Endothelial cell of hepatic sinusoid (primary cell): ENCODE results near the gene BBS7.

Experiments used
- in situ Hi-C: cut with HindIII; loops from 2 replicates; pipeline ENCODE4 v1.10.0; 2017; ENCODE audit warnings: low sequenced_read_pairs

The BBS7 gene

DNA sequence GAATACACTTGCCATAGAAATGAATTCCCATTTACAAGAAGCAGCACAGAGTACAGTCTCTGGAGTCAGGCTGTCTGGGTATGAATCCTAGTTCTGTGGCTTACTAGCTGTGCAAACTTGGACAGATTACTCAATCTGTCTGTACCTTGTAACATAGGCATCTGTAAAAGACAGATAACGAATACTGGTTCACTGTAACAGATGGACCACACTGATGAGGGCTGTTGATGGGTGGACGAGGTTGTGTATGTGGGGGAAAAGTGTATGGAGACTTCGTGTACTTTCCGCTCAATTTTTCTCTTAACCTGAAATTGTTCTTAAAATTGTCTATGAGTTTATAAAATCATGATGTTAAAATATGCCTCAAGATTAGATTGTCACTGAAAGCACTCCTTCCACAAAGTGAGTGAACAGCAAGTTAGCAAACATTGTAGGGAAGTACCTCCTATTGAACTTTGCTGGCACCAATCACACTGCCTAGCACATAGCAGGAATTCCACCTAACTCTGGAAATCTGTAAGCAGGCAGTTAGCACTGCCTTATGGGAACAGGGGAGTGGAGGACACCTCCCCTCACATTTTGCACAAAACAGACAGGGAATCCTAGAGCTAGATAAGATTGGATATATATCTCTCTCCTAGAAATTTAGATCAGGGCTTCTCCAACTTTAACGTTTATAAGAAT lies 75.6 kb downstream of the BBS7 start:
- in situ Hi-C loops: no loop called here

DNA sequence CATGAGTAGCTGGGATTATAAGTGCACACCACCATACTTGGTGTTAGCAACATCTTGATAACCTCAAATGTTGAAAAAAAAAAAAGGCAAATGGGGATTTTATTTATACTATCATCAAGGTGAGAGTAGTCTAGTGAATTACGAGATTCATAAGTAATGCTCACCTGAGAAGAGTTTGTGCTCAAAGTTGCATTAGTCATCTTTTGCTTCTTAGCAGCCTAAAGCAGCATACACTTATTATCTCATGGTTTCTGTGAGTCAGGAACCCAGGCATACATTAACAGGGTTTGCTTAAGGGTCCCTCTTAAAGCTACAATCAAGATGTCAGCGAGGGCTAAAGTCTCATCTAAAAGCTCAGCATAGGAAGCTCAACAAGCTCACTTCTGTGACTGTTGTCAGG lies 77.3 kb downstream of the BBS7 start:
- in situ Hi-C loops: no loop called here

DNA sequence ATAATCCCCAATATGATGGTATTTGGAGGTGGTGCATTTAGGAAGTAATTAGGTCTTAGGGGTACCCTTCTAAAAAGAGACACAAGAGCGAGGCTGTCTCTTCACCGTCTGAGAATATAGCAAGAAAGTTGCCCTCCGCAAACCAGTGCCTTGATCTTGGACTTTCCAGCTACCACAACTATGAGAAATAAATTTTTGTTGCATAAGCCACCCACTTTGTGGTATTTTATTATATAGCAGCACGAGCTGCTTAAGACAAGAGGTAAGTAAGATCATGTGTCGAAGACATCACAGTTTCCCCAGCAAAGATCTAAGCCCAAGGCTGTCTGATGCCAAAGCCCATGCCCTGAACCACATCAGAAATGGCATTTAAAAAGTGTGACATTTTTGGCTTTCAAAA lies 78.8 kb downstream of the BBS7 start:
- in situ Hi-C loops: no loop called here

DNA sequence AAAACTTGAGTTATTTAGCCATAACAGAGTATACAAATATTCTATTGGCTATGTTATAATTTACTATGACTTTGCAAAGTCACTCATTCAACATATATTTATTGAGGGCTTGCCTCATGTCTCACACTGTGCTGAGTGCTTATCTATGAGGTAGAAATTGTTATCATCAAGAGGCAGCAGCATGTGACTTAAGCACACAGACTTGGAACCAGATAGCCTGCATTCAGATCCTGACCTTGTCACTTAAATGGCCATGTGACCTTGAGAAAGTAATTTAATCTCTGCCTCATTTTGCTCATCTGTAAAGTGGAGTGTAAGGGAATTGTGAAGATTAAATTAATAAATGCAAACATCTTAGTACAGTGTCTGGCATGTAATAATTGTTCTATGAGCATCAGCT lies 79.3 kb downstream of the BBS7 start:
- in situ Hi-C loops: no loop called here

DNA sequence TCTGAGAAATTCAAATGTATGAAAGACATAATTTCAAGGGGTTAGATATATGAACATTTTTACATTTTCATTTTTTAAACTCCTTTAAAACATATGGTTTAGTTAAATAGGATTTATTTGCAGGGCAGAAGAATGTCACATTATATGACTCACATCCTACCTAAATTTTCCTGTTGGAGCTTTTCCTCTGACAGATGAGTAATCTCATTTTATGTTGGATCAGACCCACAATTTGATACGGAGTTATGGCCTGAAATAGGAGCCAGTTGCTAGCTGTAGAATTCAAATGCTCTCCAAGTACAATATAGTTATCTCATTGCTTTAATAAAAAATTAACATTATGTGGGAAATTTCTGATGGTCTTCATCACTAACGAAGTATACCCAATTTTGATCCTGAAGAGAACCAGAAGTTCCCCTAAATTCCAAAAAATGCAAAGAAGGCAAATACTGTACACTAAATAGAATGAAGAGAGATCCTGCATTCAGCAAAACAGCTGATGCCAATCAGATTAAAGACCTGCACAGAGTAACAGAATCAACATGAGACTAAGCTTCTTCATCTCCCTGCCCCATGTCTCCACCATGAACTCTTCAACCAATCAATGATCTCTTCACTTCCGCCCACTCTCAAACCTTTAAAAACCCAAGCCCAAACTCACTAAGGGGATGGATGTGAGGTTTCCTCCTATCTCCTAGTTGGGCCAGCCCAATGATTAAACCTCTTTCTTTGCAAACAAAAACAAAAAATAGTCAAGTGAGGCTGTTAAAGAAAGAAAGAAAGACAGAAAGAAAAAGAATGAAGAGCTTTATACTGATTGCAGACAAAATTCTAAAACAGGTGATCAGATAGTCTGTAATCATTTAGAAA lies 80.1 kb downstream of the BBS7 start:
- in situ Hi-C loops: no loop called here

DNA sequence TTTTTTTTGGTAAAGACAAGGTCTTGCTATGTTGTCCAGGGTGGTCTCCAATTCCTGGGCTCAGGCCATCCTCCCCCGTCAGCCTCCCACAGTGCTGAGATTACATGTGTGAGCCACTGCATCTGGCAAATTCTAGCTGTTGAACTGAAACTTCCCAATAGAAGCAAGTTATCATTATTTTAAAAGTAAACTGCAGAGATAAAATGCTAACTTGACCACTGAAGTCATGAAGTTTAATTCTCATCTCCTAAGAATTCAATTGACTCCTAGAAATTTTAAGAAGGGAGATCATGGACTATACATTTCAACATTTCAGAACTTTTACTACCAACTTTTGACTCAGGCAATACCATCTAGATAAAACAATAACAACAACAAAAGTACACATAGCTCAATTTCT lies 80.8 kb downstream of the BBS7 start:
- in situ Hi-C loops: no loop called here

DNA sequence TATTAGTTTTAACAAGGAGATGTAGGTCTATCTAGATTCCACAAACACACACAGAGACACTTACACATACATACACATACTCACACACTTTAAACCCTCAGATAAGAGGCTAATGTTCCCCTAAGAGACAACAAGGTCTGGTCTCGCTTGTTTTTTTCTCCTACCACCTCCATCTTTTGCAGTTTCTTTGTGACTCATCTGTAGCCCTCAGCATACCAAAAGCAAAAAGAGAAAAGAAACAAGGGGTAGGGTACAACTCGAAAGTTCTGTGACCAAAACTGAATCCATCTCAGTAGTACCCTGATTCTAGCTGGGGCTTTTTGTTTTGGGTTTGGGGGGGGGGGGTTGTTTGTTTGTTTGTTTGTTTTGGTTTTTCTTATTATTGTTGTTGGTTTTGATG lies 81.4 kb downstream of the BBS7 start:
- in situ Hi-C loops: no loop called here

DNA sequence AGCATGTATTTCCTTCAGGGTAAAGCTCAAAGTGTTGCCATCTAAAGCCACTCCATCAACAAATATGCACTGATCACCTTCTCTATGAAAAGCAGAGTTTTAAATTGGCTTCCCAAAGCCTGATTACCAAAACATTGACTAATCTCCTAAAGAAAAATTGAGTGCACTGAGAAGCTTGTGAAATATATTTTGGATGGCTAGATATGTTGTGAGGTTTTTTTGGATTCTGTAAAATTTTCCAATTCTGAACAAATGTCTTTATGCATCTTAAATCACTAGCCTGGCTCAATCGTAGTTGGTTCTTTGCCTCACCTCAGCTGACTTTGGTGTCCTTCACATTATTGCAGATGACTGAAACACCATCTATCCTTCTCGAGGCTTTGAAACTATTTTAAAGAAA lies 84.1 kb downstream of the BBS7 start:
- in situ Hi-C loops: no loop called here

DNA sequence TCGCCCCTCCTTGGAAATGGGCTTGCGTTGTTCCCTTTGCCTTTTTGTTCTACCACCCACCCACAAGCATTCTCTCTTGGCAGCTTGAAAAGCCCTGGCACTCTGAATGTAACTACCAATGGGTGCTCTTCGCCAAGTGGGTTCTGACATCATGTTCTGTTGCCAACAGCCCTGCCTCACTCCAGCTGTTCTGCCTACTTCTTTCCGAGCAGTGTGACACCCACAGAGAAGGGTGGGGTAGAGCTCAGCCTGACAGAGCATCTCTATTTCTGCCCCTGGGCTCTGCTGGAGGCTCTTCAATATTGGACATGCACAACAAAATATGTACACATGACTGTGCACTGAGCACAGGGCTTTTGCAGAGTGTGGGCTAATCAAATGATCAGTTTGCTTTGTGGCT lies 84.8 kb downstream of the BBS7 start:
- in situ Hi-C loops: no loop called here

DNA sequence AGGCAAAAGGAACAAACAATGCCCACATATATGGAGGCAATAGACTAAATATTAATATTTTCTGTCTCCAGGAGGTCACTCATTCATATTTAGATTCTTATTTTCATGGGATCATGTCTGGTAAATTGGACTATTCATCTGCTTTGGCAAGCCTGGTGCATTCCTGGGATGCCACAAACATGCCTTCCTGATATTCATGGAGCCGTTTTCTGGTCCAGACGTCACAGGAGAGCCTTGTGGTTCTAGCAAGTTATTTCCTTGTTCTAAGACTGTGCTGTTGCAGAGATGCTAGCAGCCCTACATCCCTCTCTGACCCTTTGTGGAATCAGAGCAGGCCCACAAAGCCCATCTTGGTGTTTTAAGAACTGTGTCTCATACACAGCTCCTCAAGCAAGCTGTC lies 85.3 kb downstream of the BBS7 start:
- in situ Hi-C loops: loop anchor here (5.0 kb wide), 1 partner anchor 58 kb away; no protein-coding TSS in a partner anchor

DNA sequence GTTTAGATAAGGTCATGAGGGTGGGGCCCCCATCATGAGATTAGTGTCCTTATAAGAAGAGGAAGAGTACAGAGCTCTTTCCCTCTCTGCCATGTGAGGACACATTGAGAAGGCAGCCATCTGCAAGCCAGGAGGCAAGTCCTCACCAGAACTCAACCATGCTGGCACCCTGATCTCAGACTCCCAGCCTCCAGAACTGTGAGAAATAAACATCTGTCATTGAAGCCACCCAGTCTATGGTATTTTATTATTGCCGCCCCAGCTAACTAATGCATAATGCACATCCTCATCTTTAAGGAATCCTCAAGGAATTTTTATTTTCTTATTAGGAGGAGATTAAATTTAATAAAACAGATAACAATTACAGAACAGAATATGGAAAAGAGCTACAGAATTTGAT lies 85.9 kb downstream of the BBS7 start:
- in situ Hi-C loops: loop anchor here (5.0 kb wide), 1 partner anchor 57 kb away; no protein-coding TSS in a partner anchor

DNA sequence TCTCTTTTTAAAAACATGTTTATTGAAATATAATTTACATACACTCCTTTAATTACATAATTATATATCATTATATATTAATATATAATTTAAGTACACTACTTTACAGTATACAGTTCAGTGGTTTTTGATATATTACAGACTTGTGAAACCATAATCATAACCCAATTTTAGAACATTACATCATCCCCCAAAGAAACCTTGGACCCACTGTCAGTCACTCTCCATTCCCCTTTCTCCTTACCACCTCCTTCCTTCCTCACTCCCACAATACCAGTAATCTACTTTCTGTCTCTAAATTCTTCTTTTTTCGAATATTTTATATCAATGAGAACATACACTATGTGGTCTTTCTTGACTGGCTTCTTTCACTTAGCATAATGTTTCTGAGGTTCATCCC lies 87.1 kb downstream of the BBS7 start:
- in situ Hi-C loops: loop anchor here (5.0 kb wide), 1 partner anchor 56 kb away; no protein-coding TSS in a partner anchor

DNA sequence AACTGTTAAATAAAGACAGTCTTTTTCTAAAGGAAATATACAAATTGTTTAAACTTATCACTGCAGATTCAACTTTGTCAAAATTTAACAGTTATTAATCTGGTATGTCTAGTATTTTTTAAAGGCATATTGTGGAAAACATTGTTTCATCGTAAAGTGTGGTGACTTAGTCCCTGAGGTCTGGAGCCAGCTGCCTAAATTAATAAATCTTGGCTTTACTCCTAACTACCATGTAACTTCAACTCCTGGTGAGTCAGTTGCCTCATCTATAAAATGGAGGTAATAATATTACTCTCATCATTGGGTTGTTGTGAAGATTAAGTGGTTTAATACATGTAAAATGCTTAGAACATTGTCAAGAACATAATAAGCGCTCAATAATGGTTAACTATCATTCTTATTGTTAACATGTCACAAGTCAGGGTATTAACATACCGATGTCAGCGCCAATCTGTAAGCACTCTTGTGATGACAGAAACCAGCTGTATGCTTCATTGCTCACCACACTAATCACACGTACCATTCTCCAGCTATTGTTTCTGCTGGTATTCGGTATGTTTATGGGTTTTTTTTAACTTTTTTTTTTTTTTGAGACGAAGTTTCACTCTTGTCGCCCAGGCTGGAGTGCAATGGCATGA lies 91.2 kb downstream of the BBS7 start:
- in situ Hi-C loops: no loop called here

DNA sequence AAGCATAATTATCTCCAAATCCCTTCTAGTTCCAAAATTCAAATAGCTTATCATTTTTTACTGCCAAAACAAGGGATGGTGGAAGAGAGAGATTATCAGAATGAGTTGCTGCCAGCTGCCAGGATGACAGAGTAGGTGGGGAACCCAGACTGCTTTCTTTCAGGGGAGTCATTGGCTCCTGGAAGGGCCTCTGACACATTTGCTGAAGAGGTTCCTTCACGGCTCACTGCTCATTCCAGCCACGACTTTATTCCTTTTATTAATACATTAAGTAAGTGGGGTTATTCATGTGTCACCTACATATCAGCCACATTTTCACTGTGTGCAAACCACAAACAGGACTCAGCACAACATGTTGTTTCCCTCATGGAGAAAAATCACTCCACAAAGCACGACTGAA lies 92.6 kb downstream of the BBS7 start:
- in situ Hi-C loops: no loop called here

DNA sequence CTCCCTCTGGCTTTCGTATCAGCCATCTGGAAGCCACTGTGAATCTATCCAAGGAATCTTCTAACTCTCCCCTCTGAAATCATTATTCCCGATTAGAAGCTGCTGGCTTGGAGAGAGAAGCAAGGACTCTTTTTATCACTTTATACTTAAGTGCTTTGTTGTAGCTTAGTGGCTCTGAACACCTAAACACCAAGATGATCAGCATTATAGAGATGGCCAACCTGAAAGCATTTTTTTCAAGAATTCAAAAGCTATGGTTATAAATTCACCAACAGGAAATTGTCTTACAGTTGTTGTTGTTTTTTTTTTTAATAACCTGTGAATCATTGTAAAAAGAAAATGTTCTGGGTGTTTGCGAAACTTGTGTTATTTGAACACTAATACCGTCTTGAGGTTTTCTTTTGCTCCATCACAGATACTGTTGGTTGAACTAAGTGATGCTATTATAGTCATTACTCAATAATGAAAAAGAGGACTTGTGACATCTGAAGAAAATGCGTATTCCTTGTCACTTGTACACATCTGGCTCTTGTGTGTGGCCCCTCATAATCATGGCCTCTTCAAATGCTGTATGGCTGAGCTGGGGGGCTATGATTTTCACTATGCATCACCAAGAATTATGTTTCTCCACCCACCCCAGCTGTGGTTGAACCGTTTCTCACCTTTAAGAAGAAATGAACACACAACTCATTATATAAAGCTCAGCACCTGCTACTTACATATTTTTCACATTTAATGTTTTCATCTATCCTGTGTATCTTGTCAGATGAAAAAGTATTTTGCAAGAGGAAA lies 93.5 kb downstream of the BBS7 start:
- in situ Hi-C loops: no loop called here
